ENCODE measurements around the gene RGS10. TPM values are rescaled to one million over a fixed set of nuclear protein-coding genes. Genes with fewer than 3 reads are reported as not detected.

RGS10 gene
- total RNA-seq (2022; extraction: Qiagen RNA extraction), result 46.9 to 54.2 TPM (median 50.6 TPM) in 5 replicates

GRCh38 chr10:119542357-119542987 is at the start of gene RGS10:
TSS of gene RGS10 (minus strand) at chr10:119542719. CDS start at chr10:119542638, 81 bp downstream.

Other genes with a start within 250 kb of the RGS10 start
- gene TIAL1, start 54.2 kb upstream of the RGS10 start, total RNA-seq (2022; extraction: Qiagen RNA extraction), result 87.9 to 95.9 TPM (median 90.9 TPM) in 5 replicates
- gene BAG3, start 108.7 kb upstream of the RGS10 start, total RNA-seq (2022; extraction: Qiagen RNA extraction), result 212 to 309 TPM (median 305 TPM) in 5 replicates
- gene INPP5F, start 183.3 kb upstream of the RGS10 start, total RNA-seq (2022; extraction: Qiagen RNA extraction), result 8.6 to 11.4 TPM (median 10.3 TPM) in 5 replicates

Data from A549 treated with dexamethasone at 1 μM for 4 hours (cell line).